CD4-positive, alpha-beta memory T cell (primary cell): Measurements from ENCODE around the gene KCNK7. TPM values are rescaled to one million over a fixed set of nuclear protein-coding genes. Genes with fewer than 3 reads are reported as not detected.
A peak's percentile ranks its signal among the peaks of the same experiment; 100 is the strongest.

Experiments
- CTCF ChIA-PET: fragments of 350-600 bp; sonication (Branson Sonifier 250); formaldehyde crosslinking; loops from one replicate; lab custom pipeline; 2021; ENCODE audit warnings: inconsistent platforms; ENCODE audit not compliant: partially characterized antibody; lab: Charles Lee
- POLR2A ChIA-PET: fragments of 350-600 bp; sonication (Branson Sonifier 250); formaldehyde crosslinking; loops from one replicate; lab custom pipeline; 2021; ENCODE audit not compliant: partially characterized antibody; lab: Charles Lee
- DNase-seq, 5 donors: peaks; one replicate each; pipeline versions ENCODE4 v3.0.0 to v3.0.0-alpha.2; 2020 to 2022; ENCODE audit warnings: mixed read lengths in 1 of 5
- H3K27ac ChIP-seq: one replicate; pipeline ENCODE4 v1.7.0; 2013; ENCODE audit warnings: low read depth, low read length
- H3K27me3 ChIP-seq: 2 replicates; pipeline ENCODE4 v1.7.0; 2013; ENCODE audit warnings: mild to moderate bottlenecking, low read length, moderate library complexity; ENCODE audit not compliant: insufficient read depth
- H3K36me3 ChIP-seq: 2 replicates; pipeline ENCODE4 v1.7.0; 2013; ENCODE audit warnings: mild to moderate bottlenecking, low read length, moderate library complexity; ENCODE audit not compliant: insufficient read depth
- H3K4me1 ChIP-seq: 2 replicates; pipeline ENCODE4 v1.7.0; 2013; ENCODE audit warnings: mild to moderate bottlenecking, low read length, moderate library complexity; ENCODE audit not compliant: insufficient read depth
- H3K4me3 ChIP-seq, 2 donors: one replicate each; pipeline ENCODE4 v1.7.0; 2013; ENCODE audit warnings: low read length in 2 of 2, mild to moderate bottlenecking in 1 of 2
- H3K9me3 ChIP-seq, 2 donors: one replicate each; pipeline ENCODE4 v1.7.0; 2013; ENCODE audit warnings: low read length in 2 of 2, control low read depth in 1 of 2; ENCODE audit not compliant: control insufficient read depth in 1 of 2
- H3K27ac Mint-ChIP-seq, 7 donors: one replicate each; pipeline ENCODE4 v1.8.0; 2020 to 2021; ENCODE audit warnings: mixed read lengths in 7 of 7, mild to moderate bottlenecking in 6 of 7, inconsistent platforms in 3 of 7, moderate library complexity in 3 of 7
- H3K27me3 Mint-ChIP-seq, 2 donors: one replicate each; pipeline ENCODE4 v1.8.0; 2020 to 2021; ENCODE audit warnings: mixed read lengths in 2 of 2
- H3K36me3 Mint-ChIP-seq, 2 donors: one replicate each; pipeline ENCODE4 v1.8.0; 2020 to 2021; ENCODE audit warnings: mixed read lengths in 2 of 2, inconsistent platforms in 1 of 2, mild to moderate bottlenecking in 1 of 2
- H3K4me1 Mint-ChIP-seq, 4 donors: one replicate each; pipeline ENCODE4 v1.8.0; 2020 to 2021; ENCODE audit warnings: mixed read lengths in 4 of 4, mild to moderate bottlenecking in 1 of 4
- H3K4me3 Mint-ChIP-seq, 8 donors: one replicate each; pipeline ENCODE4 v1.8.0; 2020 to 2021; ENCODE audit warnings: mixed read lengths in 8 of 8, mild to moderate bottlenecking in 7 of 8, moderate library complexity in 6 of 8, inconsistent platforms in 3 of 8
- H3K9me3 Mint-ChIP-seq, 8 donors: one replicate each; pipeline ENCODE4 v1.8.0; 2020 to 2021; ENCODE audit warnings: mixed read lengths in 8 of 8, mild to moderate bottlenecking in 5 of 8, inconsistent platforms in 3 of 8, moderate library complexity in 1 of 8
- intact Hi-C: fragments of 100-400 bp; cut with micrococcal nuclease; formaldehyde crosslinking; loops from one replicate; pipeline ENCODE4 v1.15.1; 2023
- polyA plus RNA-seq, 2 donors: library from polyadenylated mRNA; unstranded; fragments of 300-500 nt; fragmentation: Illumina TruSeq; gene quantifications; one replicate each; pipeline ENCODE4 v1.2.3, GENCODE V29; 2021
- total RNA-seq, 2 experiments: library from RNA; stranded (reverse); gene quantifications; one replicate each; pipeline ENCODE4 v1.2.3, GENCODE V29; 2021

The KCNK7 gene
- total and polyA plus RNA-seq, 4 experiments from 2014 or later, result 1.2 to 2.7 (median 1.6) TPM; not detected in 1

GRCh38 chr11:65607614-65608426 lies 12.2 kb upstream of the KCNK7 start:
- intact Hi-C loops, result no loop called here
- Histone ChIP-seq H3K4me3 (no peak overlapping the region), H3K4me1 (peaks cover 34% of the 10 kb centered on the region), H3K9me3 (no peaks in the 10 kb centered on the region), H3K36me3 (peaks cover 29% of the 10 kb centered on the region), H3K27ac (no peak overlapping the region), H3K27me3 (no peaks in the 10 kb centered on the region)
- no peaks in the 10 kb centered on the region for H3K27me3 Mint-ChIP-seq
- POLR2A ChIA-PET, result interaction anchor here (1.1 to 1.6 kb wide), 2 partner anchors 9 to 33 kb away, joined by 3 read pairs; no protein-coding TSS in a partner anchor
- peaks cover 21 to 46% (median 36%) of the 10 kb centered on the region in 4 donors for H3K4me1 Mint-ChIP-seq
- peaks cover 23 to 71% of the 10 kb centered on the region in 2 donors for H3K36me3 Mint-ChIP-seq
- no peak for DNase-seq
- CTCF ChIA-PET, result interaction anchor here (0.8 to 1.6 kb wide), 3 partner anchors 14 to 68 kb away, joined by 3 to 4 read pairs (median 3); no protein-coding TSS in a partner anchor
- peak overlapping the region in 1 of 8 donors; percentile 57 for H3K4me3 Mint-ChIP-seq
- no peaks in the 10 kb centered on the region for H3K9me3 Mint-ChIP-seq
- H3K27ac Mint-ChIP-seq, result peak overlapping the region in 2 of 7 donors; percentile 29 to 90

GRCh38 chr11:65606876-65607613 lies 11.4 kb upstream of the KCNK7 start:
- no peaks in the 10 kb centered on the region for H3K27me3 Mint-ChIP-seq
- Histone ChIP-seq H3K4me3 (no peak overlapping the region), H3K9me3 (no peaks in the 10 kb centered on the region), H3K27me3 (no peaks in the 10 kb centered on the region), H3K36me3 (peaks cover 29% of the 10 kb centered on the region), H3K4me1 (peaks cover 26% of the 10 kb centered on the region), H3K27ac (no peak overlapping the region)
- ChIA-PET CTCF (interaction anchor here (0.8 kb wide), 1 partner anchor 67 kb away, joined by 3 read pairs; no protein-coding TSS in a partner anchor), POLR2A (interaction anchor here (1.1 to 1.6 kb wide), 2 partner anchors 9 to 32 kb away, joined by 3 read pairs; no protein-coding TSS in a partner anchor)
- no peak overlapping the region for H3K27ac Mint-ChIP-seq
- no peak overlapping the region for H3K4me3 Mint-ChIP-seq
- H3K4me1 Mint-ChIP-seq, result peaks cover 16 to 38% (median 29%) of the 10 kb centered on the region in 4 donors
- intact Hi-C loops, result no loop called here
- DNase-seq, result no peak
- no peaks in the 10 kb centered on the region for H3K9me3 Mint-ChIP-seq
- peaks cover 18 to 71% of the 10 kb centered on the region in 2 donors for H3K36me3 Mint-ChIP-seq

- Histone ChIP-seq H3K27ac (no peak overlapping the region), H3K4me1 (peaks cover 2% of the 10 kb centered on the region), H3K27me3 (no peaks in the 10 kb centered on the region), H3K9me3 (no peaks in the 10 kb centered on the region), H3K4me3 (no peak overlapping the region), H3K36me3 (peaks cover 29% of the 10 kb centered on the region)
- ChIA-PET CTCF (interaction anchor here (0.6 to 3.4 kb wide), 6 partner anchors 9 to 441 kb away, joined by 3 to 22 read pairs (median 3); partner anchors contain the start of gene KCNK7), POLR2A (interaction anchor here (0.8 to 1.3 kb wide), 4 partner anchors 9 to 64 kb away, joined by 3 to 4 read pairs (median 3); partner anchors contain the start of genes EHBP1L1, KCNK7 and PCNX3)
- Mint-ChIP-seq H3K27ac (peak overlapping the region in 1 of 7 donors; percentile 62), H3K9me3 (no peaks in the 10 kb centered on the region), H3K4me3 (no peak overlapping the region), H3K27me3 (no peaks in the 10 kb centered on the region), H3K36me3 (peaks cover 12 to 66% of the 10 kb centered on the region in 2 donors), H3K4me1 (peaks cover 6 to 13% (median 7%) of the 10 kb centered on the region in 4 donors)
- intact Hi-C loops, result no loop called here
- DNase-seq, result no peak
Measured at GRCh38 chr11:65604258-65604657, 8.7 kb upstream of the KCNK7 start.

GRCh38 chr11:65599955-65600246 lies 4.3 kb upstream of the KCNK7 start:
- intact Hi-C loops, result no loop called here
- no peak overlapping the region for H3K27ac Mint-ChIP-seq
- no peaks in the 10 kb centered on the region for H3K27me3 Mint-ChIP-seq
- peaks cover 8 to 17% (median 9%) of the 10 kb centered on the region in 4 donors for H3K4me1 Mint-ChIP-seq
- no peak overlapping the region for H3K4me3 ChIP-seq
- no peak for DNase-seq
- H3K36me3 Mint-ChIP-seq, result peaks cover 7 to 42% of the 10 kb centered on the region in 2 donors
- H3K36me3 ChIP-seq, result peaks cover 22% of the 10 kb centered on the region
- H3K9me3 Mint-ChIP-seq, result no peaks in the 10 kb centered on the region
- CTCF ChIA-PET, result no interaction called here
- H3K4me3 Mint-ChIP-seq, result no peak overlapping the region
- H3K9me3 ChIP-seq, result no peaks in the 10 kb centered on the region
- H3K27me3 ChIP-seq, result no peaks in the 10 kb centered on the region
- no peak overlapping the region for H3K27ac ChIP-seq
- POLR2A ChIA-PET, result no interaction called here
- H3K4me1 ChIP-seq, result peaks cover 13% of the 10 kb centered on the region

- Histone ChIP-seq H3K9me3 (no peaks in the 10 kb centered on the region), H3K27me3 (no peaks in the 10 kb centered on the region), H3K36me3 (peaks cover 17% of the 10 kb centered on the region), H3K4me3 (no peak overlapping the region), H3K4me1 (peaks cover 17% of the 10 kb centered on the region), H3K27ac (no peak overlapping the region)
- ChIA-PET CTCF (interaction anchor here (1.4 kb wide), 1 partner anchor 11 kb away, joined by 4 read pairs; no protein-coding TSS in a partner anchor), POLR2A (interaction anchor here (1.1 to 1.3 kb wide), 2 partner anchors 8 to 11 kb away, joined by 3 read pairs; no protein-coding TSS in a partner anchor)
- intact Hi-C loops, result no loop called here
- no peaks in the 10 kb centered on the region for H3K27me3 Mint-ChIP-seq
- peak overlapping the region in 2 of 7 donors; percentile 57 to 72 for H3K27ac Mint-ChIP-seq
- no peak overlapping the region for H3K4me3 Mint-ChIP-seq
- no peak for DNase-seq
- H3K9me3 Mint-ChIP-seq, result no peaks in the 10 kb centered on the region
- H3K4me1 Mint-ChIP-seq, result peaks cover 9 to 22% (median 10%) of the 10 kb centered on the region in 4 donors
- H3K36me3 Mint-ChIP-seq, result peaks cover 7 to 37% of the 10 kb centered on the region in 2 donors
Measured at GRCh38 chr11:65599216-65599954, 3.8 kb upstream of the KCNK7 start.

- Histone ChIP-seq H3K27ac (no peak overlapping the region), H3K27me3 (no peaks in the 10 kb centered on the region), H3K4me3 (no peak overlapping the region), H3K9me3 (no peaks in the 10 kb centered on the region), H3K4me1 (peaks cover 27% of the 10 kb centered on the region), H3K36me3 (peaks cover 15% of the 10 kb centered on the region)
- no peak for DNase-seq
- H3K4me3 Mint-ChIP-seq, result no peak overlapping the region
- intact Hi-C loops, result no loop called here
- peaks cover 1 to 29% of the 10 kb centered on the region in 2 donors for H3K36me3 Mint-ChIP-seq
- POLR2A ChIA-PET, result interaction anchor here (0.7 to 6.0 kb wide), 7 partner anchors 9 to 71 kb away, joined by 3 to 79 read pairs (median 3); partner anchors contain the start of genes EHBP1L1 and FAM89B
- H3K4me1 Mint-ChIP-seq, result peaks cover 9 to 30% (median 10%) of the 10 kb centered on the region in 4 donors
- CTCF ChIA-PET, result interaction anchor here (1.1 to 1.4 kb wide), 2 partner anchors 10 to 69 kb away, joined by 3 to 4 read pairs; no protein-coding TSS in a partner anchor
- no peaks in the 10 kb centered on the region for H3K27me3 Mint-ChIP-seq
- H3K9me3 Mint-ChIP-seq, result no peaks in the 10 kb centered on the region
- no peak overlapping the region for H3K27ac Mint-ChIP-seq
Measured at GRCh38 chr11:65598258-65598699, 2.7 kb upstream of the KCNK7 start.
